Panc1 (cell line): ENCODE data around the gene UFD1. TPM values are rescaled to one million over a fixed set of nuclear protein-coding genes. Genes with fewer than 3 reads are reported as not detected.

ENCODE experiments used
- total RNA-seq: library from RNA; stranded (reverse); gene quantifications from one replicate; pipeline ENCODE4 v1.2.1, GENCODE V29; 2021; ENCODE audit not compliant: unreplicated experiment

UFD1 gene
- total RNA-seq, 1 experiment from 2014 or later: 82.8 TPM

Other genes starting within 250 kb of the UFD1 start
- 11.9 TPM for gene CLTCL1, start 187.5 kb downstream of the UFD1 start, total RNA-seq
- 23.8 TPM for gene HIRA, start 47.5 kb downstream of the UFD1 start, total RNA-seq
- 36.3 TPM for gene MRPL40, start 46.6 kb downstream of the UFD1 start, total RNA-seq
- 20.5 TPM for gene C22orf39, start 31.5 kb downstream of the UFD1 start, total RNA-seq
- gene CDC45, start 727 bp upstream of the UFD1 start, total RNA-seq: 26.1 TPM
- 0.18 TPM for gene CLDN5, start 45.2 kb upstream of the UFD1 start, total RNA-seq
- gene SEPTIN5, start 235.3 kb upstream of the UFD1 start, total RNA-seq: 17.2 TPM
- 3.6 TPM for gene GP1BB, start 244.3 kb upstream of the UFD1 start, total RNA-seq